HT1080 (cell line): ENCODE data around the gene DIAPH3. TPM values are rescaled to one million over a fixed set of nuclear protein-coding genes. Genes with fewer than 3 reads are reported as not detected.
A peak's percentile ranks its signal among the peaks of the same experiment; 100 is the strongest.

Experiments used
- DNase-seq: peaks from one replicate; pipeline ENCODE4 v3.0.0-alpha.2; 2015; ENCODE audit warnings: low read depth
- total RNA-seq: library from RNA; depleted of rRNA; stranded (reverse); fragments of >200 nt; shearing (Covaris generic); gene quantifications from 2 replicates; pipeline ENCODE4 v1.2.3, GENCODE V29; 2014

DIAPH3 gene
- total RNA-seq, 1 experiment from 2014 or later = 13.1 TPM

DNA sequence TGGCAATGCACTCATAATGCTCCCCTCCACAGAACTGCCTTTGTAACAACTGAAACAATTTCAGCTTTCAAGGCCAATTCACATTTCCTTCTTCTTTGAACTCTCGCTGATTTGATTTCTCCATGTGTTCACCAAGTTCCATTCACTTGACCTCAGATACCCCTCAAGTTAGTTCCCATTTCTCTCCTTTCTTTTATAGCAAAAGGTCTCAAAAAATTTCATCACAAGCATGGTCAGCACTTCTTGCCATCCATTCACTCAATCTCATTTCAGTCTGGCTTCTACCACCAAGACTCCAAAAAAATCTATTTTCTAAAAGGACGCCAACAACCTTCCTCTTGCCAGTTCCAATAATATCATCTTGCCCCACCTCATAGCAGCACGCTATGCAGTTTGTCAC lies 135.7 kb downstream of the DIAPH3 start:
- no peak for DNase-seq

DNA sequence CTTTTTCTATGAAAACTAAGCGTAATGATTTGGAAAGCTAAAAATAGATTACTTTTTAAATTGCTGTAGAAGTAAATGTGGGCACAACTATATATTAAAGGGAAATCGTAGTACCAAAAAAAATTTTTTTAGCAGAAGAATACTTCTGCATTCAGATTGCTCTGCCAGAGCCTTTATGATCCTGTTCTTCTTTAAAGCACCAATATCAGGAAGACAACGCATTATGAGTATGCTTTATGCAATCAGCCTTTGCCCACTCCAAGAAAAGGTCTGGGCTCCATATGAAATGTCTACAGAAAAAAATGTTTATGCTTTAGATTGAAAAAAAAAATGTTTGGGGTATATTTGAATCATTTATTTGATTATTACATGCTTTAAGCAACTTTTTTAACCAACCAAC lies 137.4 kb downstream of the DIAPH3 start:
- DNase-seq = no peak

DNA sequence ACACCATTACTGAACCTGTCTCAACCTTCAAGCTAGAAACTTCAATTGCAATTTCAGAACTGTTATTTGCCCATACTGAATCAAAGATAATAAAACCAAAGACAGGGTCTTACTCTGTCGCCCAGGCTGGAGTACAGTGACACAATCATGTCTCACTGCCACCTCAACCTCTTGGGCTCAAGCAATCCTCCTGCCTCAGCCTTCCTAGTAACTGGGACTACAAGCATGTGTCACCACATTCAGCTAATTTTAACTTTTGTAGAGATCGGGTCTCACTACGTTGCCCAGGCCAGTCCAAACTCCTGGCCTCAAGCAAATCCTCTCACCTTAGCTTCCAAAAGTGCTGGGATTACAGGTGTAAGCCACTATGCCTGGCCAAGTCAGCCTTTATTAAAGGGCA lies 143.4 kb downstream of the DIAPH3 start:
- DNase-seq = no peak

DNA sequence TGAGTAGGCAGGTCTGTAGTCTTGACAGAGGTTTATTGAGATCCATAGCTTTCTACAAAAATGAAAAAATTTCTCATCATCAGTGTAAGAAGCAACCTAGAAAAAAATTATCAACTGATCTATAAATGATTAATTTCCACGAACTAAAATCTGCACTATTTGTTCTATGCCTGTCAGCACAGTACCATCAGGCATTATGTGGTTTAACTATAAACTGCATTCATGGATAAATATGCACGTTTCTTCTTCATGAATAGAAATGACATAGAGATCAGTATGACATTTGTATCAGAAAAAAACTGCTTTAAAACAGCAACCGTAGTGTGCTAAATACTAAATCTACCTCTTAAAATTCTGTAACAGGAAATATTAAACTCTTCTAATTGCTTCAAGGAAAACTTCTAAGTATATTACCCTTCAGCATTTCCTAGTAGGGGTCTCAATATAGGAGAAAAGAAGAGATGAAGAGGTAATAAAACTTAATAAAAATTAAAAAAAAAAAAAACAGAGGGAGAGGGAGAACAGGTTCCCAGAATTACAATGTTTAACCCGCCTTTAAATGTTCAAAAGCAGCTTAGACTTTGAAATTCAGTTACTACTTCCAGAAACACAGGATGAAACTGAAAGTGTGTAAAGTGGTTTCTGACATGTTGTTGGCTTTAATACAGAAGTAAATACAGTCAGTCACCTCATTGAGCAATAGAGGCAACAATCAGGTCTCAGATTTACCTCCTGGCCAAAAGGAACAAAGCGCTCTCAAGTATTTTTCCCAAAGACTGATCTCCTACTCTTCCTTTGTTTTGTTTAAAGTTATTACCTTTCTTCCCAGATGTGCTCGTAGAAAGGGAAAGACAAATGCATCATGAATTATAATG lies 144.4 kb downstream of the DIAPH3 start:
- DNase-seq = no peak

DNA sequence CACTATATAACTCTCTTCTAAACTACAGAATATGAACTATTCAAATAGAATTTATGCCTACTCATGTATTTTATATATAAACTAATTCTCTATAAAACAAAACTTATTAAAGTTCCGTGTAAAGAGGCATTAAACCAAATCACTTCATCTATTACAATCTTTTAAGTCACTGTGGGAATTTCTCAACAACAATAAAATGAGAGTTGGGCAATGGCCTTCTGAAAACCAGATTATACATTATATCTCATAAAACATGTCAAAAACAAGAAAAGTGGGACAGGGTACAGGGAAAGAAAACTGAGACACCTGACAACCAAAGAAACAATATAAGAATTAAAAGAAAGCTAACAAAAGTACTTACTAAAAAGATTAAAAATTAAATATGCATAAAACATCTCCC lies 145.2 kb downstream of the DIAPH3 start:
- DNase-seq = no peak

DNA sequence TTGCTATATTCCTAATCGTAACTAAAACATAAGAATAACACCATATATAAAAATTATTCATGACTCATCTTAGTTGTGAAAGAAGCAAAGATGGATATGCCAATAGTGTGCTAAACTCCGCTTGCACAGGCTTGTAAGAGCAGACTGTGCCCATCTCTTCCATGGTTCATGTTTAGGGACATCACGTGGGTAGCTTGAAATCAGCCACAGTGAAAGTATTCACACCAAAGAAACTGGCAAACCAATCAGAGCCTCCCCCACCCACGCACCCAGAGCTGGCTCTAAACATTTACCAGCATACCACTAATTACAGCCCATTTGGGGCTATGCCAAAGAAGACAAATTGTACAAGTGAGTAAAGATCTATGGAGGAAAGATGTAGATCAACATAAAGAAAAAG lies 147.5 kb downstream of the DIAPH3 start:
- DNase-seq = no peak

DNA sequence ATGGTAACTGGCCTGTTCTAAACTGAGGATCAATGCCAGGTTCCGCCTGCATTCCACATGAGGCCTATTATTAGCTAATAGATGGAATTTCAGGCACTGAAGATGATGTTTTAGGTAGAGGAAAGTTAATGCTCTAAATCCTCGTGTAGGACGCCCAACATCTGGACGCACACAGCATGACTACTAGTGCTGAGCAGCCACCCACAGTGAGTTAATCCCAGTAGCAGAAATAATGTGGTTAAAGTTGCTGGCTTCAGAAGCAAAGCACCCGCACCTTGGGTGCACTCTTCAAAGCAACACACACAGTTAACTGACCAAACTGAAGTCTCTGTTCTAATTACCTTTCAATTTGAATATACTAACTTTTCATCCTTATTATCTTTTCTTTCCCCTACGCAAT lies 150.6 kb downstream of the DIAPH3 start:
- no peak for DNase-seq

DNA sequence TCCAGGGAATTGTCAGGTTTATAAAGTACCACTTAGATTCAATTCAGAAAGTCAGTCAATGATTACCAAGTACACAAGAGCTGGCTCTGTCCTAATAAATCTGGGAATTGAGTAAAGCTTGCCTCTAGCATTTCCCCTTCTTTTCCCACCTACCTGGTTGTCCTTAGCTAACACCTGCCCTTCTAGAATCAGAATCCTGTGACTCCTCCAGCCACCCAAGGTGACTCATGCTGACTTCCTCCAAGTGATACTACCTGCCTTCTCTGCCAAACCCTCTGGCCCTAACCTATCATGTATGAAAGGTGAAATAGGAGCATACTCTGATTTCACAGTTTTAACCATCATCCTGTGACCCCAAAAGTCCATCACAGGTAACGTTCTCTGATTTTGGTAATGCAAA lies 151.2 kb downstream of the DIAPH3 start:
- DNase-seq = peak; percentile 11

DNA sequence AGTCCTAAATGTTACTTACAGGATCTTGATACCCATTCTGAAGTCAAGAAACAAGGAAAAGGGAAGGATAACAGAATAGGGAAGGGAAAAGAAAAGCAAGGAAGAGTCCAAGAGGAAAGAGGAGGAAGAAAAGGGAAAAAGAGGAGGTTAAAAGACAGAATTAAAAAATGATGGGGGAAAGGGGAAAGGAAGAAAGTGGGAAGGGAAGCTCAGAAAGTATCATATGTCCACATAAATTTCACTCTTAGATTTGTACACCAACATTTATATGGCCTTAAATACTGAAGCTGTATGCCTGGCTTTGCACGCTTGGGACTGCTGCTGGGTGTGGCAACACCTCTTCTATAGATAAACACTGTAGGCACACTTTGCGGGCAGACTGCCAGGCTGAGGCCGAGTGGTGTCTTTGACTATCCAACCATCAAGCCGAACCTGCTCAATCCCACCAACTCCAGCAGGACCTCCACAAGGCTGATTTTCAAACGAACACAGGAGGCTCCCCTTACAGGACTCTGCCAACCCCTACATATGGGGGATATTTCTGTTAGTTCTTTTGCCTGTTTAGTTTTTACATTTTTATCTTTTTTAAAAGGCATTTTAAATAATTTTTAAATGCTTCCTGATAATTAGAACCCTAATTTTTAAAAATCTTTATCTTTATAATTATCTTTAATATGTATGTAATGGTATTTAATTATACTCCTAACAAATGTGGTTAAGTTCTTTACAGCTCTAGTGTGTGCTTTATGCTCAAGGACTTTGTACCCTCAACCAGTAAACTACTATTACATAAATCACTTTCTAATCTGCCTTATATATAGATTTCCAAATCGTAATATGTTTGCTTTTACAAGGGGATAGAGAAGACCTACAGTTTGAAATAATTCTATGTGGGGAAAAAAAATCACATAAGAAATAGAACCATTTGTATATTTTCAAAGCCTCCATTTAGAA lies 154.2 kb downstream of the DIAPH3 start:
- DNase-seq = no peak

DNA sequence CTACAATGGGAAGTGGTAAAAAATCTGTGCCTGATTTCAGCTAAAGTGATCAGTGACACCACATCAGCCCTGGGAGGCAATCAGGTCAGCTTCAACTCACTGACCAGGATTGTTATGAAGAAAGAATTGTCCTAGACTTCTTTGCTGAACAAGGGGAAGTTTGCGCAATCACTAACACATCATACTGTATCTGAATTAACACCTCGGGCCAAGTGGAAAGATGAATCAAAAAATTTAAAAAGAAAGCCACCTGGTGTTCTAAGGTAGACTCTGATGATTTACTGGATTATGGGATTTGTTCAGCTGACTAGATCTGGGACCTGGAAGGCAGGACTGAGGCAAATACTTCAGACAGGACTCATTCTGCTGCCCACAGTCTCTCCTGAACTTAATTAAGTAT lies 161.8 kb downstream of the DIAPH3 start:
- no peak for DNase-seq

DNA sequence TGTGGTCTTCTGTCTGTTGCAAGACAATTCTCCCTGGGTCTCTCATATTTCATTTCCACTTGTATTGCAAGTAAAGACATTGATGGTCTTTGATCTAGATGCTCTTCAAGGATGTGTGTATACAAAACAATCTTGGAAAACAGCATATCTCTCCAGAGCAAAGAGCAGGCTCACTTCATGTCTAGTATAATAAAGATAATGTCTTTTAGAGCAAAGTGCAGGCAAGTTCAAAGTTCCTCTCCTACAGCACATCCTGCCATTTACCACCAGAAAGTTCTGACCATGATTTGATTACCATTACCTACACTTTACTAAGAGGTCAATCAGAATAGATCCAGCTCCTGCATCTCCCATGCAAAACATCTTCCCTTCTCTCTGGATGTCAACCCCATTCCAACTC lies 162.8 kb downstream of the DIAPH3 start:
- DNase-seq = no peak

DNA sequence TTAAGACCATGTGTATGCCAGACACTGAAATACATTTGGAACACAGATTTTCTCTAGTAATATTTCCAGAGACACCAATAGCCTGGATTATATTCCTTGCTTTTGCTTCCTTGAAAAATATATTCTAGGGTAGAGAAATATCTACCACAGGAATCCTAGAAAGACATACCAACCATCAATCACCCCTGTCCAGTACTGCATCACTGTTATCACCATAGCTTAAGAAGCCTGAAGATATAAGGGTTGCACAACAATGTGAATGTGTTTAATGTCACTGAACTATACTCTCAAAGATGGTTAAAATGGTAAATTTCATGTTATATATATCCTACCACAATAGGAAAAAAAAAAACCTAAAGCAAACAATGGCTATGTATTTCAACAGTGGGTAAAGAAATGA lies 163.6 kb downstream of the DIAPH3 start:
- DNase-seq = no peak

DNA sequence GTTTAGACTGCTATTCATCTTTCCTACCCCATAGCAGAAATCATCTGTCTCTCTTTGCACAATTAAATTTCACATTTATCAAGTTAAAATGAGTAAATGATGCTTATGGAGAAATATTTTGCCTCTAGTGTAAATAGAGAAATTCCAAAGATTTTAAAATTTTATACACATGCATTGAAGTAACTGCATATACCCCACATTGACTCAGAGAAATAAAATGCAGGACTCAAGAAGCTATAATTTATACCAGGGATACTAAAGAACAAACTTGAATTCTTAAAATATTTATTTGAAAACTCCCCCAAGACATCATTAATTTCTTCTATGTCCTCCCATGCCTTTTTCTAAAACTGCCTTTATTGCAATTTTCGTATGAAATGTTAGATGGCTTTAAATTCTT lies 165.8 kb downstream of the DIAPH3 start:
- DNase-seq = no peak

DNA sequence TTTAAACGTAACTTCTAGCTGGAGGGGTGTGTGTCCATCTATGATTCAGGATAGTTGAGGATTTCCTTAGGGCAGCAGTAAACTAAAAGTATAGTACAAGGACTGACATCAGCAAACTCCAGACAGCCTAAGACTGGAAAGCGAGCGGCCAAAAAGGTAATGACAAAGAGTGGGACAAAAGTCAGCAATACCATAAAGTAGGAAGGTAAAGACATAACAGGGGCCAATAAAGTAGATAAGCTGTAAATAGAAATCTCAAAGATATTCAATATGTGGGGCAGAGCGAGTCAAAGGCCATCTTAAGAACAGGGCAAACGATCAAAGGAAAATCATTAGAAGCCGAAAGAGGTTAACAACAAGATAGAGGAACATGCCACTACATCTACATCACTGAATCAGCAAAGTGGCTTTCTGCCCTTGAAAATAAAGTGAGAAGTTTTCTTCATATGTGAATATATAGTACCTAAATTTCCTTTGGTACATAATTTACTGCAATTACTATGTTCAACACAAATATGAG lies 167.2 kb downstream of the DIAPH3 start:
- no peak for DNase-seq

DNA sequence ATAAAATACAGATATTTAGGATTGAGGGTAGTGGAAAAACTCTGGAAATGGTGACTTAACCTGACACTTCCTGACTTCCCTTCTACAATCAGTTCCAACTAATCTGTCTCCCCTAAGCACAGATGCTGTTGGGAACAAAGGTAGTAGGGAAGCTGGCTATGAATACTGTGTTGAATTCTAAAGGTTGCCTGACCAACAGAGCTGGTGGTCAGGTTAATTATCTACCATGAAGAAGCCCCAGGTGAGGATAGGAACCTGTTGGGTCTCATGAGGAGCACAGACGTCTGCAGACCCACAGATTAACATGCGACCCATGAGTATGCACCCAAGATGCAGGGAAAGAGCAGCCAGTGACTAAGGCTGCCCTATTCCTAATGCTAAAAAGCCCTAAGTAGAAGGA lies 172.3 kb downstream of the DIAPH3 start:
- DNase-seq = no peak

DNA sequence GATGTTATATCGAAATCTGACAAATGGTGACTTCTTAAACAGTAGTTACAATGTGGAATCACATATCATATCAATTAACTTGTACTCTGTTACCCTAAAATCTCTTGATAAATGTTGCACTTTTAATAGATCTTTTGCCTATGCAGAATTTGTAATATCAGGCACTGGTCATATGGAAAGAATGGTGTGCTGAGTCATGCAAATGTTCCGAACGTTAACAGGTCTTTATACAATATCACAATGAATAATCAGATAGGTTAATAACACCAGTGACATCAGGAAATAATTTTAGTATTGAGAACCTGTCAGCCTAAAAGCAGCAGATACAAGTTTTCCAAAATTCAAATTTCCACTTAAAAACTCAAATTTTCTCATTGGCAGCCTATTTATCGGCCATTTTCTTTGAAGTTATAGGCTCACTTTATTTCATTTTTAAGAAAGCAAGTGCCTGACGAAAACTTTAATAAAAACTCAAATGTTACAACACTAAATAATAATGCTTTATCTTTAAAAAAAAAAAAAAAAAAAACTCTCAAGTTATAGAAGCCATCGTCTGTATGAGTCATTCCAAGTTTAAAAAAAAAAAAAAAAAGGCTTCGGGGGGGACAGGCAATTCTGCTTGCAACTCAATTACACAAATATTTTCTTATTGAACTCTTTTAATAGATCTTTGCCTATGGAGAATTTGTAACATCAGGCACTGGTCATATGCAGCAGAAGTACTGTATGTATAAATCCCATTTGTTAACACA lies 180.9 kb downstream of the DIAPH3 start:
- peak; percentile 26 for DNase-seq

DNA sequence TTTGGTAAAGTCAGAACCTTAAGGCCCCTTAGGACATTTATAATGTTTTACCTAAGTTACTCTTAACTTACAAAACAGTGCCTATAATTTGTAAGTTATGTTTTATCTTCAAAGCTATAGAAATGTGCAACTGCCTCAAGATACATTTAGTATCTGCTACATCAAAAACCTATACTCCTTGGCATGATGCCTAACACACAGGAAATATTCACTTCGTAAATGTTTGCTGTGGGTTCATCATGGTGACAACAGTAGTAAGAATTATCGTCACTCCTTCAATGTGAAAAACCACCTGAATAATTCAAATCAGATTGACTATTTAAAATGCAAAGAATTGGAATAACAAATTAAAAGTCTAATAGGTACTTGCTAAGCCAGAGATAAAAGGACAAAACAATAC lies 184.1 kb downstream of the DIAPH3 start:
- DNase-seq = no peak

DNA sequence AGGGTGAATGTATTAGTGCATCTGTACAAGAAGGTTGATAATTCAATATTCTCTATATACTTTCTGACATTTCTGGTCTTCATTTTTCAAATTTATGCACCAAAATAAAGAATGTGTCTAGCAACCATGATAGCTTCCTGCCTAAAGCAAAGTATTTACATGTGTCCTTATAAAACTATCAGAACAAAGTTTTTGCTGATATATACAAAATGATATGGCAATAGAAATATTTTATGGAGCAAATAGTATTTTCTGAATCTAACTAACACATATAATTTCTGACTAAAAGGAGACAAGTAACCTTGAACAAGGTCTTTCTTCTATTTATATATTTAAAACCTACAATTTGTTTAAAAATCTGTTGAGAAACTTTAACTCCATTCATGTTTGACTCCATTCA lies 184.9 kb downstream of the DIAPH3 start:
- no peak for DNase-seq

DNA sequence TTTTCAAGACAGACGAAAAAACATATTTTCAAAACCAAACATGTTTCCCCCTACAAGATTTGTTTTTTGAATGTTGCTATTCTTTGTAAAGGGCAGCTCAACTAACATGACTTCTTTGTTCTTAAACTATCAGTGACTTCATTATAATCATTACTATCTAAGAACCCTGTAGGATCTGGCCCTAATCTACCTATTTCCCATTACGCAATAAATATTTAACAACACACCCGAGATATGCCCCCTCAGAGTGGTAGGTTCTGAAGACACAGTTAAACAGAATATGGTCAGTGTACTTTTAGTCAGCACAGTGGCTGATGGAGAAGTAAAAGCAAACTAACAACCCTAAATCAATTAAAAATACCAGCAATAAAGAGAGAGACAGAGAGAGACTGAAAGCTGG lies 186.9 kb downstream of the DIAPH3 start:
- no peak for DNase-seq

DNA sequence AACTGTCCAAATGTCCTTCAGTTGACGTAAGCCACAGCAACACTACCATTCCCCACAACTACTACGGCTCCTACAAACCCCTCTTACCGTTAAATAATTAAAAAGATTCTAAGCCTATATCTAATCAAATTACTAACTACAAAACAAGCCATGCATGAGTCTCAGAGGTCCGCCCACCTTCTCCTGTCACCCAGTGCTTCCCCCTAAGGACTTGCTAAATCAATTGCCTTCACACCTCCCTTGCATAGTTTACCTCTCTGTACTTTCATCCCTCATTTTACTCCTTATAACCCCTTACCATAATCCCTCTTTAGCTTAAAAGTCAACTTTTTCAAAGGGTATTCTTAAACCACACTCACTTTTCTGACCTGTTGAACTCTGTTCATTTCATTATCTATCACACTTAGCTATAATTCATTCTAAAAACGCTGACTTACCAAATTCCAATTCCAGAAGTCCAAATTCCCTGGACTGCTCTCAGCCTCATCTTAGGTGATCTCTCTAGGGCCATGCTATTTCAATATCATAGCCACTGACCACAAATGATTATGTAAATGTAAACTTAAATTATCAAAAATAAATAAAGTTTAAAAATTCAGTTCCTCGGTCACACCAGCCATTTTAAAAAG lies 187.8 kb downstream of the DIAPH3 start:
- DNase-seq = no peak

DNA sequence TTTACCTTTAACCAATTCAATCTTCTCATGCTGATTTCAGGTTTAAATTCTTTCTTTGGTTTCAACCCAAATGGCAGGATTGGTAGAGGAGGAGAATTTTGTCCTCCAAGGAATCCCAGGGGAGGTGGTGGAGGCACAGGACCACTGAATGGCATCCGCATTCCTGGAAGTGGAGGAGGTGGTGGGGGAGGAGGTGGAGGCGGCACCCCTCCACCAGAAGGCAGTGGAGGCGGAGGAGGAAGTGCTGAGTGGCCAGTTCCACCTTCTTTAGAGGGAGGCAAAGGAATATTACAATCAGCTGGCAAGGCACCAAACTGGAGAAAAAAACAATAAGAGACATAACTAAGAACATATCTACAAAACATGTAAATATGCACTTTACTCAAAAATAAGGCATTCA lies 192.9 kb downstream of the DIAPH3 start:
- no peak for DNase-seq
